ENCODE results near the gene B9D2. TPM values are rescaled to one million over a fixed set of nuclear protein-coding genes. Genes with fewer than 3 reads are reported as not detected.

Gene B9D2
- total RNA-seq, 2 experiments from 2014 or later, result 3.5 to 4.1 TPM

- no peak for DNase-seq
- Mint-ChIP-seq H3K9me3 (no peaks in the 10 kb centered on the region), H3K27me3 (ENCODE audit: low read depth) (no peaks in the 10 kb centered on the region), H3K4me3 (peak overlapping the region; percentile 97), H3K36me3 (ENCODE audit: low read depth) (peaks cover 2% of the 10 kb centered on the region), H3K27ac (peak overlapping the region; percentile 97), H3K4me1 (ENCODE audit: low read depth) (peaks cover 29% of the 10 kb centered on the region)
- intact Hi-C loops (cut with micrococcal nuclease), result loop anchor here (1.0 kb wide), 2 partner anchors 33 to 101 kb away; partner anchors contain the start of genes BCKDHA and EXOSC5
- CTCF ChIA-PET, result interaction anchor here (0.6 to 3.9 kb wide), 6 partner anchors 9 to 413 kb away, joined by 3 to 19 read pairs (median 3); partner anchors contain the start of gene TGFB1
Observed at GRCh38 chr19:41364524-41365391, 809 bp upstream of the B9D2 start.

DNA sequence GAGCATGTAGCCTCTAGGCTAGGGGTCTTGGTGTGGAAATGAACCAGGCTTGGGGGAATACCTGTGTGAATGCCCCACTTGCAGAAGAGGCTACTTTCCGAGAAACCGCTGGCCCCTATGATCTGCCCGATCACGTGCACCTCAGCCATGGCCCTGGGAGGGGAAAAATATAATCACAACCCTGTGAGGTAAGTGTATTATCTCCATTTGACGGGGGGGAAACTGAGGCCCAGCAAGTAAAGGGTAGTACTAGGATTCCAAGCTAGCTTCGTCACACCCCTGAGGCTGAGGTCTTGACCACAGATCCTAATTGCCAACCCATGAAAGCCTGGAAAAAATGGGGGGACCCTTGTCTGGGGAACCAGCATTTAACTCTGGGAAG, 587 bp downstream of the B9D2 start:
- peaks cover 33% of the 10 kb centered on the region for H3K4me1 Mint-ChIP-seq (ENCODE audit: low read depth)
- intact Hi-C loops (cut with micrococcal nuclease), result loop anchor here (1.0 kb wide), 1 partner anchor 10 kb away; the partner anchor contains the start of gene TGFB1

DNA sequence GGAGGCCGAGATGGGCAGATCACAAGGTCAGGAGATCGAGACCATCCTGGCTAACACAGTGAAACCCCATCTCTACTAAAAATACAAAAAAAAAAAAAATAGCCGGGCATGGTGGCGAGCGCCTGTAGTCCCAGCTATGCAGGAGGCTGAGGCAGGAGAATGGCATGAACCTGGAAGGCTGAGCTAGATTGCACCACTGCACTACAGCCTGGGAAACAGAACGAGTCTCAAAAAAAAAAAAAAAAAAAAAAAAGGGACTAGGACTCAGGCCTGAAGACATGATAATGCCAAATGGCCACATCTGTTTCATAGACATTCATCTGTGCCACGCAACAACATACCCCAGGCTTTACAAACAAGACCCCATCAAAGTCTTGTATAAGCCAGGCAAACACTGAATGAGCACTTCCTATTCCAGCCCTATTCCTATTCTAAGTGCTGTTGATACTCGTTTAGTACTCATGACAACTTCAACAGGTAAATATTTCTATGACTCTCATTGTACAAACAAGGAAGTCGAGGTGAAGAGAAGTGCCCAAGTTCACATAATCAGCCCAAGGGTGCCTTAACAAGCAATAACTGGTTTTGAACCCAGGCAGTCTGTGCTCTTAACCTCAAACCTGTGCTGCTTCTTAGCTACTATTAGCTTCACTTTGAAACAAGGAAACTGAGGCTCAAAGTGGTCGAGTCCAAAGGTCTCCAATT, 1.7 kb downstream of the B9D2 start:
- Mint-ChIP-seq H3K9me3 (no peaks in the 10 kb centered on the region), H3K4me3 (peak overlapping the region; percentile 97), H3K27me3 (ENCODE audit: low read depth) (no peaks in the 10 kb centered on the region), H3K4me1 (ENCODE audit: low read depth) (peaks cover 43% of the 10 kb centered on the region), H3K36me3 (ENCODE audit: low read depth) (peaks cover 2% of the 10 kb centered on the region), H3K27ac (peak overlapping the region; percentile 97)
- CTCF ChIA-PET, result no interaction called here
- intact Hi-C loops (cut with micrococcal nuclease), result no loop called here
- no peak for DNase-seq

More for the DNA sequence above, 587 bp downstream of the B9D2 start:
- H3K36me3 Mint-ChIP-seq (ENCODE audit: low read depth), result peaks cover 2% of the 10 kb centered on the region
- H3K9me3 Mint-ChIP-seq, result no peaks in the 10 kb centered on the region
- H3K27ac Mint-ChIP-seq, result peak overlapping the region; percentile 97
- no peaks in the 10 kb centered on the region for H3K27me3 Mint-ChIP-seq (ENCODE audit: low read depth)
- H3K4me3 Mint-ChIP-seq, result peak overlapping the region; percentile 97
- DNase-seq, result no peak
- CTCF ChIA-PET, result interaction anchor here (0.6 to 3.9 kb wide), 5 partner anchors 7 to 513 kb away, joined by 3 to 19 read pairs (median 4); partner anchors contain the start of gene TGFB1

DNA sequence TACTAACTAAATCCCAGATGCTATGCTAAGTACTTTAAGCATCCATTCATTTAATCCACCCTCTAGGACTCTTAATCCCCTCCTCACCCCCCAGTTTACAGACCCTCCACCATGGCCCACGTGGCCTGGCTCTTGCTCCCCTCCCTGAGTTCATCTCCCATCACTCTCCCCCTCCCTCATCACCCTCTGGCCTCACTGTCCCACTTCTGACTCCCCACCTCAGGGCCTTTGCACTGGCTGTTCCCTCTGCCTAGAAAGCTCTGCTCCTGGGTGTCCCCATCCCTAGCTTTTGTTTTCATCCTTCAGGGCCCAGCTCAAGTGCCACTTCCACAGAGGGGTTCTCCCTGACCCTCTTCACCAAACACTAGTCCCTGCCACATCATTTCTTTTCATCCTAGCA, 4.2 kb downstream of the B9D2 start:
- Mint-ChIP-seq H3K4me1 (ENCODE audit: low read depth) (peaks cover 62% of the 10 kb centered on the region), H3K36me3 (ENCODE audit: low read depth) (peaks cover 6% of the 10 kb centered on the region), H3K27me3 (ENCODE audit: low read depth) (no peaks in the 10 kb centered on the region), H3K4me3 (no peak overlapping the region), H3K27ac (peak overlapping the region; percentile 70), H3K9me3 (no peaks in the 10 kb centered on the region)
- CTCF ChIA-PET, result no interaction called here
- intact Hi-C loops (cut with micrococcal nuclease), result loop anchor here (10.0 kb wide), 2 partner anchors 525 to 745 kb away; partner anchors contain the start of gene ARHGEF1
- no peak for DNase-seq

GRCh38 chr19:41357746-41358145, 6.2 kb downstream of the B9D2 start:
- CTCF ChIA-PET, result interaction anchor here (3.0 kb wide), 1 partner anchor 7 kb away, joined by 19 read pairs; the partner anchor contains the start of gene B9D2
- Mint-ChIP-seq H3K4me1 (ENCODE audit: low read depth) (peaks cover 54% of the 10 kb centered on the region), H3K4me3 (peak overlapping the region; percentile 68), H3K9me3 (no peaks in the 10 kb centered on the region), H3K27ac (peak overlapping the region; percentile 96), H3K36me3 (ENCODE audit: low read depth) (peaks cover 6% of the 10 kb centered on the region), H3K27me3 (ENCODE audit: low read depth) (no peaks in the 10 kb centered on the region)
- intact Hi-C loops (cut with micrococcal nuclease), result loop anchor here (10.0 kb wide), 2 partner anchors 527 to 743 kb away; partner anchors contain the start of gene ARHGEF1
- no peak for DNase-seq

DNA sequence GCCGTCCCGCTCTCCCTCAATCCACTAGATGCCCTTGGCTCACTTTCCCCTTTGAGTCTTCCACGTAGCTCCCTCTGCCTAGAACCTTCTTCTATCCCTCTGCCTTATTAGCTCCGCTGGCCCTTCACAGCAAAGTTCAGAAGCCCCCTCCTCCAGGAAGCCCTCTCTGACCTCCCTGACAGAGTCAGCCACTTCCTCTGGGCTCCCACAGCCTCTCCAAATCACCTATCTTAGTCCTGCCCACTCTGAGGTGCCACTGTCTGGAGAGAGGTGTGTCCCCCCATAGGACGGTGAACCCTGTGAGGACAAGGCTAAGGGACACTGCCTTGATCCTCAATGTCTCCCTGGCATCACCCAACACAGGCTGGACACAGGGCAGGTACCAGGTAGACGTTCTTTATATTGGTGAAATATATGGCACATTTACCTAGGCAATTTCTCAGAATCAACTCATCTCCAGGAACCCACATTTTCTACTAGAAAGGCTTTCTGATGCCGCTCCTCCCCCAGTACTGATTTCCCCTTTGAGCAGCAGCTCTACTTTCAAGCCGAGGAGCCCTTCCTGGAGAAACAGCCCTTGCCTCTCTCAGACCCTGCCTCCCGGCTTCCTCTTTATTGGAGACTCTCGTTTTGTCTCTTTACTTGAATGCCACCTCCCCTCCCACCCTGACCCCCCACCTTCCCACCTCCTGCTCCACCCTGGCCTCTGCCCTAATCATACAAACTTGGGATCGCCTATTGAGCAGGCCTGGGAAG, 6.8 kb downstream of the B9D2 start:
- Mint-ChIP-seq H3K36me3 (ENCODE audit: low read depth) (peaks cover 8% of the 10 kb centered on the region), H3K4me1 (ENCODE audit: low read depth) (peaks cover 49% of the 10 kb centered on the region), H3K27me3 (ENCODE audit: low read depth) (no peaks in the 10 kb centered on the region), H3K27ac (peak overlapping the region; percentile 96), H3K4me3 (peak overlapping the region; percentile 68), H3K9me3 (no peaks in the 10 kb centered on the region)
- DNase-seq, result peak; percentile 75
- CTCF ChIA-PET, result interaction anchor here (0.7 to 3.0 kb wide), 4 partner anchors 8 to 49 kb away, joined by 3 to 19 read pairs (median 4); partner anchors contain the start of gene B9D2
- intact Hi-C loops (cut with micrococcal nuclease), result loop anchor here (10.0 kb wide), 2 partner anchors 528 to 742 kb away; partner anchors contain the start of gene ARHGEF1

GRCh38 chr19:41355802-41356201, 8.1 kb downstream of the B9D2 start:
- CTCF ChIA-PET, result interaction anchor here (1.0 to 3.0 kb wide), 4 partner anchors 9 to 83 kb away, joined by 3 to 19 read pairs (median 3); partner anchors contain the start of gene B9D2
- Mint-ChIP-seq H3K36me3 (ENCODE audit: low read depth) (peaks cover 15% of the 10 kb centered on the region), H3K9me3 (no peaks in the 10 kb centered on the region), H3K27ac (peak overlapping the region; percentile 96), H3K4me3 (peak overlapping the region; percentile 57), H3K4me1 (ENCODE audit: low read depth) (peaks cover 47% of the 10 kb centered on the region), H3K27me3 (ENCODE audit: low read depth) (no peaks in the 10 kb centered on the region)
- intact Hi-C loops (cut with micrococcal nuclease), result loop anchor here (10.0 kb wide), 2 partner anchors 529 to 741 kb away; partner anchors contain the start of gene ARHGEF1
- no peak for DNase-seq

- no peak for DNase-seq
- CTCF ChIA-PET, result interaction anchor here (1.0 to 3.0 kb wide), 3 partner anchors 10 to 84 kb away, joined by 3 to 19 read pairs (median 3); partner anchors contain the start of gene B9D2
- peaks cover 51% of the 10 kb centered on the region for H3K4me1 Mint-ChIP-seq (ENCODE audit: low read depth)
- H3K4me3 Mint-ChIP-seq, result peak overlapping the region; percentile 87
- H3K9me3 Mint-ChIP-seq, result no peaks in the 10 kb centered on the region
- no peaks in the 10 kb centered on the region for H3K27me3 Mint-ChIP-seq (ENCODE audit: low read depth)
- intact Hi-C loops (cut with micrococcal nuclease), result loop anchor here (10.0 kb wide), 2 partner anchors 530 to 740 kb away; partner anchors contain the start of gene ARHGEF1
- peaks cover 17% of the 10 kb centered on the region for H3K36me3 Mint-ChIP-seq (ENCODE audit: low read depth)
- H3K27ac Mint-ChIP-seq, result peak overlapping the region; percentile 96
Observed at GRCh38 chr19:41355035-41355434, 8.9 kb downstream of the B9D2 start.

GRCh38 chr19:41354343-41354953, 9.5 kb downstream of the B9D2 start:
- Mint-ChIP-seq H3K4me3 (peak overlapping the region; percentile 87), H3K27ac (peak overlapping the region; percentile 93), H3K9me3 (no peaks in the 10 kb centered on the region), H3K36me3 (ENCODE audit: low read depth) (peaks cover 21% of the 10 kb centered on the region), H3K4me1 (ENCODE audit: low read depth) (peaks cover 52% of the 10 kb centered on the region), H3K27me3 (ENCODE audit: low read depth) (no peaks in the 10 kb centered on the region)
- CTCF ChIA-PET, result interaction anchor here (1.1 to 3.4 kb wide), 3 partner anchors 10 to 85 kb away, joined by 3 to 19 read pairs (median 14); partner anchors contain the start of gene B9D2
- DNase-seq, result no peak
- intact Hi-C loops (cut with micrococcal nuclease), result loop anchor here (1.0 to 10.0 kb wide), 6 partner anchors 45 to 740 kb away; partner anchors contain the start of genes ARHGEF1, COQ8B, DMAC2 and ITPKC

- Mint-ChIP-seq H3K27ac (peak within 1 kb of the TSS; percentile 97), H3K9me3 (no peaks in the 10 kb centered on the region), H3K4me3 (peak within 1 kb of the TSS; percentile 91), H3K36me3 (ENCODE audit: low read depth) (peaks cover 28% of the 10 kb centered on the region), H3K27me3 (ENCODE audit: low read depth) (no peaks in the 10 kb centered on the region), H3K4me1 (ENCODE audit: low read depth) (peaks cover 60% of the 10 kb centered on the region)
- CTCF ChIA-PET, result interaction anchor here (3.4 kb wide), 1 partner anchor 11 kb away, joined by 14 read pairs; the partner anchor contains the start of gene B9D2
- intact Hi-C loops (cut with micrococcal nuclease), result loop anchor here (1.0 to 10.0 kb wide), 10 partner anchors 10 to 739 kb away; partner anchors contain the start of genes ARHGEF1, BCKDHA, COQ8B and DMAC2
- peak; percentile 94 for DNase-seq
Observed at GRCh38 chr19:41353466-41354342, 10.2 kb downstream of the B9D2 start, which contains the start of gene TGFB1. TGFB1 (minus strand) TSS chr19:41353922; CDS start chr19:41353044, 878 bp downstream.
